Right lobe of liver (tissue), 6 donors: Measurements from ENCODE around the gene GPR142. TPM values are rescaled to one million over a fixed set of nuclear protein-coding genes. Genes with fewer than 3 reads are reported as not detected.

ENCODE experiments used
- ATAC-seq, 4 donors: fragments of 200-7000 bp; cut with Tn5 transposase; one replicate each; pipeline ENCODE4 v1.9.1; 2020; ENCODE audit warnings: mild to moderate bottlenecking in 4 of 4, moderate library complexity in 4 of 4
- DNase-seq, 3 donors: peaks; one replicate each; pipeline ENCODE4 v3.0.0-alpha.2; 2020
- H3K27ac ChIP-seq, 3 donors: fragments of 200-600 bp; one replicate each; pipeline ENCODE4 v1.8.0; 2022
- H3K27me3 ChIP-seq, 2 donors: fragments of 200-600 bp; one replicate each; pipeline ENCODE4 v1.8.0; 2022
- H3K36me3 ChIP-seq, 4 donors: fragments of 200-600 bp; sonication (generic) in 1 of 4; one replicate each; pipeline versions ENCODE4 v1.5.1 to v1.8.0; 2017 to 2022; ENCODE audit warnings: control low read depth in 1 of 4
- H3K4me1 ChIP-seq, 4 donors: fragments of 200-600 bp; sonication (generic) in 1 of 4; one replicate each; pipeline versions ENCODE4 v1.5.1 to v1.8.0; 2017 to 2022; ENCODE audit warnings: control low read depth in 1 of 4
- H3K4me3 ChIP-seq, 3 donors: fragments of 200-600 bp; one replicate each; pipeline ENCODE4 v1.8.0; 2022
- H3K9me3 ChIP-seq, 4 donors: fragments of 200-600 bp; sonication (generic) in 1 of 4; one replicate each; pipeline versions ENCODE4 v1.5.1 to v1.8.0; 2017 to 2022; ENCODE audit warnings: control low read depth in 1 of 4
- POLR2A ChIP-seq: fragments of 450-650 bp; IDR thresholded peaks from one replicate; pipeline ENCODE4 v1.6.1; 2017; ENCODE audit warnings: antibody characterized with exemption, mild to moderate bottlenecking
- WGBS: methylation state at CpG from one replicate; pipeline ENCODE4 v1.1.6; 2018; ENCODE audit warnings: low coverage, low lambda C conversion rate; ENCODE audit not compliant: insufficient coverage; ENCODE audit errors: missing lambda C conversion rate; 5-methylcytosine and 5-hydroxymethylcytosine counted together
- intact Hi-C, 2 donors: fragments of 100-400 bp; cut with DNase I; formaldehyde crosslinking; loops; one replicate each; pipeline versions ENCODE4 v1.11.2 to v1.14.1; 2022
- total RNA-seq, 6 experiments: library from RNA; depleted of rRNA in 2 of 6; stranded (reverse); fragments of >200 nt in 2 of 6; fragmentation: NEBNext Ultra II Directional in 3 of 6; extraction: Animal tissue kit (Norgen Biotek cat#: 25700) in 3 of 6; gene quantifications; one replicate each; pipeline versions ENCODE4 v1.1.0 to v1.2.4, GENCODE V29; 2016 to 2023
- TF ChIP-seq, protein P1 (sequence below), 4 donors: fragments of 200-600 bp in 3 of 4; fragments of 450-650 bp in 1 of 4; IDR thresholded peaks; one replicate each; pipeline versions ENCODE4 v1.5.1 to v1.8.0; 2016 to 2022; ENCODE audit warnings: antibody characterized with exemption in 4 of 4, mild to moderate bottlenecking in 2 of 4
- donor health status: DM: no; HTN: yes; CAD: no.
- donor health status: DM: no; HTN: no; CAD: no.
- donor health status: DM: no; HTN: no; CAD: no.
- donor health status: DM: no; HTN: yes; CAD: no.
- donor health status: DM: no; HTN: yes; CAD: no.

Gene GPR142
- total RNA-seq, 6 experiments from 2014 or later, result 0.24 TPM; not detected in 5

DNA sequence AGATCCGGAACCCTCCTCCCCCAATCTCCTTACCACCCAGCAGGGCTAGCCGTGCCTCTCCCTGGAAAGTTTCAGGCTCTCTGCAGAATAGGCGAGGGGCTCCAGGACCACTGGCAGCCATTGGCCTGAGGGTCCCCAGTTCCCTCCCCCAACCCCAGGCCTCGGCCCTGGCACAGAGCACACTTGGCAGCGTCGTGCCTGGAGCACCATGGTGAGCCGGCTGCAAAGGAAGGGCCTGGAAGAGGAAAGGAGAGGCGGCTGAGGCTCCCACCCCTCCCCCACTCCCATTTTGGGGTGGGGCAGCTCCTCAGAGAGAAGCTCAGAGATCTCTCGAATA is 5.3 kb upstream of the GPR142 start:
- DNase-seq (no peak), ATAC-seq (no peak)
- 7% methylated on average over 3 of the region's 9 CpGs for WGBS
- Histone ChIP-seq H3K9me3 (no peaks in the 10 kb centered on the region), H3K36me3 (no peaks in the 10 kb centered on the region), H3K4me1 (no peaks in the 10 kb centered on the region), H3K27me3 (peaks cover 0 to 8% of the 10 kb centered on the region in 2 donors), H3K4me3 (no peak overlapping the region), H3K27ac (no peak overlapping the region)
- intact Hi-C loops, result loop anchor here in 1 of 2 donors (10.0 kb wide), 1 partner anchor 57 kb away; no protein-coding TSS in a partner anchor
- TF ChIP-seq POLR2A, result no peak
- TF ChIP-seq, protein P1, sequence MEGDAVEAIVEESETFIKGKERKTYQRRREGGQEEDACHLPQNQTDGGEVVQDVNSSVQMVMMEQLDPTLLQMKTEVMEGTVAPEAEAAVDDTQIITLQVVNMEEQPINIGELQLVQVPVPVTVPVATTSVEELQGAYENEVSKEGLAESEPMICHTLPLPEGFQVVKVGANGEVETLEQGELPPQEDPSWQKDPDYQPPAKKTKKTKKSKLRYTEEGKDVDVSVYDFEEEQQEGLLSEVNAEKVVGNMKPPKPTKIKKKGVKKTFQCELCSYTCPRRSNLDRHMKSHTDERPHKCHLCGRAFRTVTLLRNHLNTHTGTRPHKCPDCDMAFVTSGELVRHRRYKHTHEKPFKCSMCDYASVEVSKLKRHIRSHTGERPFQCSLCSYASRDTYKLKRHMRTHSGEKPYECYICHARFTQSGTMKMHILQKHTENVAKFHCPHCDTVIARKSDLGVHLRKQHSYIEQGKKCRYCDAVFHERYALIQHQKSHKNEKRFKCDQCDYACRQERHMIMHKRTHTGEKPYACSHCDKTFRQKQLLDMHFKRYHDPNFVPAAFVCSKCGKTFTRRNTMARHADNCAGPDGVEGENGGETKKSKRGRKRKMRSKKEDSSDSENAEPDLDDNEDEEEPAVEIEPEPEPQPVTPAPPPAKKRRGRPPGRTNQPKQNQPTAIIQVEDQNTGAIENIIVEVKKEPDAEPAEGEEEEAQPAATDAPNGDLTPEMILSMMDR (IDR thresholded peaks at IDR 0.05), result no peak

DNA sequence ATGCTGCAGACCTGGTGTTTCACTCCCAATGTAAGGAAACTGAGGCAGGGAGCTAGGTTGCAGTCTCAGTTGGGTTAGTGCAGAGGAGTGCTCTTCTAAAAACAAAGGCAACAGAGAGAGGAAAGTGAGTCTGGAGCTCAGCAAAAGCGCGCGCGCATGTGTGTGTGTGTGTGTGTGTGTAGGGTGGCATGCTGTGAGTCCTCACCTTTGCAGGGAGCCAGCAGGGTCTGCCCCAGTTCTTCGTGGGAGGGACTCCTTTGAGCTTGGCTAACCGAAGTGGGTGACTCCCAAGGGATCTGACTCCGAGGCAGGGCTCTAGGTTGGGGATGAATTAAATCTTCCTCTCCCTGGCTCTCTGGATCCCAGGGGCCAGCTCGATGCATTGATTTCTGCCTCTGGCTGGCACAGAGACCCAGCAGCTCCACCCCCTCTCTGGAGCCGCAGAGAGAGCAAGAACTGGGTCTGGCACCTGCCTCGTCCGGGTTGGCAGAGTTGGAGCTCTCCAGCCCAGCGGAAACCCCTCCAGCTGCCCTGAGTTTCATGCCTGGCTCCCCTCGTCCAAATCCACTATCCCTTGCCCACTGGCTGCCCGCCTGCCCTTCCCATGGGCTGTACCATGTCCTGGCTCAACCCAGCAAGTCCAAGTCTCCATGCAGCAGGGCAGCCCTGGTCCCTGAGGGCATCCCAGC is 4.4 kb upstream of the GPR142 start:
- WGBS, result 82% methylated on average over 4 of the region's 14 CpGs
- ATAC-seq (no peak), DNase-seq (peak in 1 of 3 donors; percentile 38)
- H3K27me3 ChIP-seq, result no peaks in the 10 kb centered on the region
- H3K4me3 ChIP-seq, result no peak overlapping the region
- no peak for TF ChIP-seq POLR2A
- TF ChIP-seq, protein P1 (IDR thresholded peaks at IDR 0.05), result no peak
- no peak overlapping the region for H3K27ac ChIP-seq
- H3K36me3 ChIP-seq, result no peaks in the 10 kb centered on the region
- H3K4me1 ChIP-seq, result no peaks in the 10 kb centered on the region
- no peaks in the 10 kb centered on the region for H3K9me3 ChIP-seq
- intact Hi-C loops, result loop anchor here in 1 of 2 donors (10.0 kb wide), 1 partner anchor 58 kb away; no protein-coding TSS in a partner anchor

DNA sequence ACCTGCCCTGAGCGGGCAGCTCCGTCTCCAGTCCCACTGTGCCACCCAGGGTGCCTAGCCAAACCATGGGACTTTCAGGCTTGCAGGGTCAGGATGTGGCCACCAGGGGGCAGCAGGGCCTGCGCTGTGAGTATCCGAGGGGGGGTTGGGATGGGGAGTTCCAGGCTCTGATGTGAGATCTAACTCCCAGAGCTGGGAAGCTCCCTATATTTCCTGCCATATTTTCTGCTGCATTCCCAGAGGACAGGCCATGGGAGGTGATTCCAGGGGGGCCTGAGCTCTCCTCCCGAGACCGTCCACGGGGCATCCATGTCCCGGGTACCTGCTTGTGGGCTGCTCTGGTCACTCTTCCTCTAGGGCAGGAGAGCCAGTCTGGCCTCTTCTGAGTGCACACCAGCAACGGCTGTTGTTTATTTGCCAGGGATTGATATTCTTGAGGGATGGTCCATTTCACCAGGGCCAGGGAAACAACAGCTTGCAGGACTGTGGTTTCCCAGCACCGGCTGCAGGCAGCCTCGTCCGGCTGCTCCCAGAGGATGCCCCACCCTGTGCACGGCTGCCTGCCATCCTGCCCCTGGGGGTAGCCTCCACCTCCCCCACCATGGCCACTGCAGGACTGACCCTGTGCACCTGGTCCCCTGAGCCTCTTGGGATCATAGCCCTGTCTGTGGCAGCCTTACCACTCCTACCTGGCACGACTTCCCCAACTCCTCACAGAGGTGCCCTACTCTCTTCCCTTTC is 1.2 kb downstream of the GPR142 start:
- no peaks in the 10 kb centered on the region for H3K9me3 ChIP-seq
- 40% methylated on average over 1 of the region's 14 CpGs for WGBS
- no peaks in the 10 kb centered on the region for H3K27me3 ChIP-seq
- ATAC-seq (peak; percentile 87 to 95 (median 94)), DNase-seq (peak; percentile 76 to 80 (median 79))
- TF ChIP-seq, protein P1 (IDR thresholded peaks at IDR 0.05), result peak; percentile 91 to 94 (median 93)
- TF ChIP-seq POLR2A, result no peak
- no peaks in the 10 kb centered on the region for H3K36me3 ChIP-seq
- H3K4me1 ChIP-seq, result peaks cover 0 to 2% (median 0%) of the 10 kb centered on the region in 4 donors
- intact Hi-C loops, result loop anchor here in 1 of 2 donors (10.0 kb wide), 1 partner anchor 64 kb away; no protein-coding TSS in a partner anchor
- H3K27ac ChIP-seq, result no peak overlapping the region
- H3K4me3 ChIP-seq, result no peak overlapping the region

DNA sequence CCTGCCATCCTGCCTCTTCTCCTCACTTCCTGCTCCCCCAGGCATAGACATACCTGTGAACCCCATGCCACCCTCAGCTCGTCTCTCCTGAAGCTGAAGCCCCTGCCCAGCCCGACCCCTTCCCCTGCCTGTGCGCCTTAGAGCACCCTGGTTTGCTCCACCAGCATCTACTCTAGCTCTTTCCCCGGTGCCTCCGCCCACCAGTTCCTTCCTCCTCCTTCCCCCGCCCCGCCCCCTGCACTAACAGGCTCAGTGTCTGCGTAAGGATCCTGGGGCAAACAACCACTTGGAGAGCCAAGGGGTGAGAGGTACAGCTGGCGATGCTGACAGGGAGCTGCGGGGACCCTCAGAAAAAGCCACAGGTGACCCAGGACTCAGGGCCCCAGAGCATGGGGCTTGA is 1.9 kb downstream of the GPR142 start:
- WGBS, result 34% methylated on average over 7 of the region's 10 CpGs
- ATAC-seq, result peak; percentile 9 to 14 (median 12)

More for the DNA sequence above, 1.9 kb downstream of the GPR142 start:
- intact Hi-C loops, result loop anchor here in 1 of 2 donors (10.0 kb wide), 1 partner anchor 64 kb away; no protein-coding TSS in a partner anchor
- no peak overlapping the region for H3K27ac ChIP-seq
- H3K36me3 ChIP-seq, result no peaks in the 10 kb centered on the region
- peaks cover 0 to 6% (median 0%) of the 10 kb centered on the region in 4 donors for H3K4me1 ChIP-seq
- peak in 1 of 3 donors; percentile 63 for DNase-seq
- TF ChIP-seq POLR2A, result no peak
- TF ChIP-seq, protein P1 (IDR thresholded peaks at IDR 0.05), result no peak
- no peaks in the 10 kb centered on the region for H3K27me3 ChIP-seq
- H3K4me3 ChIP-seq, result no peak overlapping the region
- H3K9me3 ChIP-seq, result no peaks in the 10 kb centered on the region
